ENCODE measurements around the gene SLC38A9. TPM values are rescaled to one million over a fixed set of nuclear protein-coding genes. Genes with fewer than 3 reads are reported as not detected.
A peak's percentile ranks its signal among the peaks of the same experiment; 100 is the strongest.

SLC38A9 gene
- total RNA-seq, 2 donors from 2014 or later = 38.5 to 41.7 TPM

DNA sequence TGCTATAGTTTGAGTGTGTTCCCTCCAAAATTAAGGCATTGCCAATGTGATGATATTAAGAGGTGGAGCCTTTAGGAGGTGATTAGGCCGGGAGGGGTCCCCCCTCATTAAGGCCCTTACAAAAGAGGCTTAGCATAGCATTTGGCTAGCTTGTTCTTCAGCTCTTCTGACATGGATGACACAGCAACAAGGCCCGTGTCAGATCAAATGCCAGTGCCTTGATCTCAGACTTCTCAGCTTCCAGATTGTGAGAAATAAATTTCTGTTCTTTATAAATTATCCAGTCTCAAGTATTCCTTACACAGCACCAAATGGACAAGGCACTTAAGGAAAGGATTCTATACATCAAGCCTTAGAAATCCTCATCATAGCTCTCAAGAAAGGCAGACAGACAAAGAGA, 31.8 kb downstream of the SLC38A9 start:
- TF ChIP-seq, protein P1, sequence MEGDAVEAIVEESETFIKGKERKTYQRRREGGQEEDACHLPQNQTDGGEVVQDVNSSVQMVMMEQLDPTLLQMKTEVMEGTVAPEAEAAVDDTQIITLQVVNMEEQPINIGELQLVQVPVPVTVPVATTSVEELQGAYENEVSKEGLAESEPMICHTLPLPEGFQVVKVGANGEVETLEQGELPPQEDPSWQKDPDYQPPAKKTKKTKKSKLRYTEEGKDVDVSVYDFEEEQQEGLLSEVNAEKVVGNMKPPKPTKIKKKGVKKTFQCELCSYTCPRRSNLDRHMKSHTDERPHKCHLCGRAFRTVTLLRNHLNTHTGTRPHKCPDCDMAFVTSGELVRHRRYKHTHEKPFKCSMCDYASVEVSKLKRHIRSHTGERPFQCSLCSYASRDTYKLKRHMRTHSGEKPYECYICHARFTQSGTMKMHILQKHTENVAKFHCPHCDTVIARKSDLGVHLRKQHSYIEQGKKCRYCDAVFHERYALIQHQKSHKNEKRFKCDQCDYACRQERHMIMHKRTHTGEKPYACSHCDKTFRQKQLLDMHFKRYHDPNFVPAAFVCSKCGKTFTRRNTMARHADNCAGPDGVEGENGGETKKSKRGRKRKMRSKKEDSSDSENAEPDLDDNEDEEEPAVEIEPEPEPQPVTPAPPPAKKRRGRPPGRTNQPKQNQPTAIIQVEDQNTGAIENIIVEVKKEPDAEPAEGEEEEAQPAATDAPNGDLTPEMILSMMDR (conservative IDR thresholded peaks at IDR 0.05) = no peak
- H3K27me3 Mint-ChIP-seq (ENCODE audit: insufficient read depth) = no peaks in the 10 kb centered on the region
- H3K4me1 ChIP-seq (ENCODE audit: control insufficient read depth, insufficient read depth, low read length) = no peaks in the 10 kb centered on the region
- H3K9ac ChIP-seq (ENCODE audit: extremely low read depth, low read length, poor library complexity, severe bottlenecking) = no peak overlapping the region
- no peaks in the 10 kb centered on the region for H3K9me3 ChIP-seq (ENCODE audit: control insufficient read depth, low read length)
- no peak overlapping the region for H3K4me3 Mint-ChIP-seq
- no peaks in the 10 kb centered on the region for H3K27me3 ChIP-seq (ENCODE audit: control insufficient read depth, insufficient read depth, low read length, poor library complexity, severe bottlenecking)
- H3K36me3 Mint-ChIP-seq (ENCODE audit: low read depth) = peaks cover 19% of the 10 kb centered on the region
- peaks cover 3% of the 10 kb centered on the region for H3K36me3 ChIP-seq (ENCODE audit: control insufficient read depth, insufficient read depth, low read length)
- H3K9me3 Mint-ChIP-seq = no peaks in the 10 kb centered on the region
- H3K4me1 Mint-ChIP-seq = peaks cover 6% of the 10 kb centered on the region
- no peak overlapping the region for H3K4me3 ChIP-seq (ENCODE audit: low read length)
- peak overlapping the region; percentile 62 for H3K27ac Mint-ChIP-seq
- DNase-seq = no peak
- H3K27ac ChIP-seq (ENCODE audit: low read depth, low read length) = no peak overlapping the region
- WGBS, 2 experiments (ENCODE audit: insufficient coverage in 1 of 2, insufficient read length in 1 of 2) = 66 to 74% methylated on average over 2 of the region's 2 CpGs

DNA sequence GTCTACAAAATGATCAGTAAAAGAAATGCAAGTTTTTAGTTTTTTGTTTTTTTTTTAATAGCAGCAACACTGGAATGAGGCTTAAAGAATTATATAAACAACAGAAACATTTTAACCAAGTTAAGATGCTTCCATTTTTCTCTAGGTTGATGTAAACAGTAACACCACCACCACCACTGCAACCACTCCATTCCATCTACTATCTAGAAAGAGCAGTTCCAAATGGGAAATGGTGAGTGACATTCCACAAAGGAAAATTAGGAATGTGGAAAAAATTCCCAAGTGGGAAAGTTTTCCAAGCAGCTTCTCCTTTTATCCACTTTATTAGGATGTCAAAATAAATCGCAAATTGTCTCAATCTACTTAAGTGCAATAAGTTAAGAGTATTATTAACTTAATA, 32.6 kb downstream of the SLC38A9 start:
- H3K27ac ChIP-seq (ENCODE audit: low read depth, low read length) = no peak overlapping the region

DNA sequence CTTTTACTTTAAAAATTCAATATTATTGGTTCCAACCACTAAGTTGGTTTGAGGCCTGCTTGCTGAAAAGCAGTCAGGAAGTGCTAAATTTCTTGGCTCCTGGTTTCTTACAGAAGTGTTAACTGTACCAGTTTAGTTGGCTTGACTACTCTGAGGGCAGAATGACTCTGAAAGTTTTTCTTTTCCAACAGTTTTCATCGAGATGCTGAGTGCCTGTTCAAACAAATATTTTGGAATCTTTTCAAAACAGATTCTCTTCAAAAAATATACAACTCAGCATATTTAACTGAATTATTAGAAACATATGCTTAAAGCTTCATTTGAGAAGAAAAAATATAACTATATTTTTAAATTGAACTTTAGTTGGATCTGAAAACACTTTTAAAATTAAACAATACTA, 37.0 kb downstream of the SLC38A9 start:
- no peaks in the 10 kb centered on the region for H3K27me3 ChIP-seq (ENCODE audit: control insufficient read depth, insufficient read depth, low read length, poor library complexity, severe bottlenecking)
- H3K4me3 Mint-ChIP-seq = no peak overlapping the region
- peaks cover 17% of the 10 kb centered on the region for H3K36me3 ChIP-seq (ENCODE audit: control insufficient read depth, insufficient read depth, low read length)
- no peak overlapping the region for H3K9ac ChIP-seq (ENCODE audit: extremely low read depth, low read length, poor library complexity, severe bottlenecking)
- H3K27ac Mint-ChIP-seq = no peak overlapping the region
- H3K9me3 ChIP-seq (ENCODE audit: control insufficient read depth, low read length) = no peaks in the 10 kb centered on the region
- H3K27me3 Mint-ChIP-seq (ENCODE audit: insufficient read depth) = no peaks in the 10 kb centered on the region
- H3K36me3 Mint-ChIP-seq (ENCODE audit: low read depth) = peaks cover 22% of the 10 kb centered on the region
- H3K4me3 ChIP-seq (ENCODE audit: low read length) = no peak overlapping the region
- H3K4me1 ChIP-seq (ENCODE audit: control insufficient read depth, insufficient read depth, low read length) = no peaks in the 10 kb centered on the region
- H3K4me1 Mint-ChIP-seq = no peaks in the 10 kb centered on the region
- TF ChIP-seq, protein P1 (conservative IDR thresholded peaks at IDR 0.05) = no peak
- DNase-seq = no peak
- H3K9me3 Mint-ChIP-seq = no peaks in the 10 kb centered on the region
- 91% methylated on average over 1 of the region's 1 CpG; no CpG with 5 or more reads in 1 of the 2 experiments for WGBS, 2 experiments (ENCODE audit: insufficient coverage in 1 of 2, insufficient read length in 1 of 2)
- no peak overlapping the region for H3K27ac ChIP-seq (ENCODE audit: low read depth, low read length)

More for the DNA sequence above, 32.6 kb downstream of the SLC38A9 start:
- H3K27me3 ChIP-seq (ENCODE audit: control insufficient read depth, insufficient read depth, low read length, poor library complexity, severe bottlenecking) = no peaks in the 10 kb centered on the region
- H3K36me3 ChIP-seq (ENCODE audit: control insufficient read depth, insufficient read depth, low read length) = peaks cover 3% of the 10 kb centered on the region
- WGBS, 2 experiments (ENCODE audit: insufficient coverage in 1 of 2, insufficient read length in 1 of 2) = no CpG with 5 or more reads among the region's 1 CpG
- Mint-ChIP-seq H3K36me3 (ENCODE audit: low read depth) (peaks cover 22% of the 10 kb centered on the region), H3K27me3 (ENCODE audit: insufficient read depth) (no peaks in the 10 kb centered on the region), H3K4me3 (no peak overlapping the region), H3K9me3 (no peaks in the 10 kb centered on the region), H3K4me1 (peaks cover 6% of the 10 kb centered on the region), H3K27ac (no peak overlapping the region)
- DNase-seq = no peak
- TF ChIP-seq, protein P1 (conservative IDR thresholded peaks at IDR 0.05) = no peak
- H3K4me3 ChIP-seq (ENCODE audit: low read length) = no peak overlapping the region
- H3K9me3 ChIP-seq (ENCODE audit: control insufficient read depth, low read length) = no peaks in the 10 kb centered on the region
- H3K9ac ChIP-seq (ENCODE audit: extremely low read depth, low read length, poor library complexity, severe bottlenecking) = no peak overlapping the region
- H3K4me1 ChIP-seq (ENCODE audit: control insufficient read depth, insufficient read depth, low read length) = no peaks in the 10 kb centered on the region

Data from endodermal cell (in vitro differentiated cells).